Measurements from ENCODE around the gene GSTM3.
"Not testable (repeated sequence)": the region's sequence is repeated elsewhere in the genome, so short reads cannot be mapped to it uniquely, and the experiment has no call there.

GSTM3 gene

GRCh38 chr1:109691759-109692158 is 49.1 kb downstream of the GSTM3 start:
- no peak for DNase-seq

- DNase-seq = no peak
These were observed 50.9 kb downstream of the GSTM3 start for GRCh38 chr1:109689844-109690405.

- no peak for DNase-seq
These were observed 53.0 kb downstream of the GSTM3 start, which contains the start of gene GSTM1 for GRCh38 chr1:109687641-109688499. Gene GSTM1 (plus strand): TSS chr1:109687817. CDS start chr1:109687874, 57 bp downstream.

GRCh38 chr1:109687109-109687508 is 53.7 kb downstream of the GSTM3 start:
- not testable (repeated sequence) for DNase-seq

- not testable (repeated sequence) for DNase-seq
These were observed 54.9 kb downstream of the GSTM3 start for GRCh38 chr1:109685890-109686289.

GRCh38 chr1:109685399-109685798 is 55.4 kb downstream of the GSTM3 start:
- DNase-seq = not testable (repeated sequence)

GRCh38 chr1:109684777-109685176 is 56.1 kb downstream of the GSTM3 start:
- DNase-seq = not testable (repeated sequence)

All from NCI-H1417 treated with DMSO at 0.1 percent for 48 hours (cell line).